NCI-H1092 (cell line): ENCODE measurements around the gene TRAIP.
"Not testable (repeated sequence)": the region's sequence is repeated elsewhere in the genome, so short reads cannot be mapped to it uniquely, and the experiment has no call there.

Experiments
- DNase-seq: peaks from one replicate; lab custom pipeline; 2025; lab: John Stamatoyannopoulos, UW

TRAIP gene, protein sequence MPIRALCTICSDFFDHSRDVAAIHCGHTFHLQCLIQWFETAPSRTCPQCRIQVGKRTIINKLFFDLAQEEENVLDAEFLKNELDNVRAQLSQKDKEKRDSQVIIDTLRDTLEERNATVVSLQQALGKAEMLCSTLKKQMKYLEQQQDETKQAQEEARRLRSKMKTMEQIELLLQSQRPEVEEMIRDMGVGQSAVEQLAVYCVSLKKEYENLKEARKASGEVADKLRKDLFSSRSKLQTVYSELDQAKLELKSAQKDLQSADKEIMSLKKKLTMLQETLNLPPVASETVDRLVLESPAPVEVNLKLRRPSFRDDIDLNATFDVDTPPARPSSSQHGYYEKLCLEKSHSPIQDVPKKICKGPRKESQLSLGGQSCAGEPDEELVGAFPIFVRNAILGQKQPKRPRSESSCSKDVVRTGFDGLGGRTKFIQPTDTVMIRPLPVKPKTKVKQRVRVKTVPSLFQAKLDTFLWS

DNA sequence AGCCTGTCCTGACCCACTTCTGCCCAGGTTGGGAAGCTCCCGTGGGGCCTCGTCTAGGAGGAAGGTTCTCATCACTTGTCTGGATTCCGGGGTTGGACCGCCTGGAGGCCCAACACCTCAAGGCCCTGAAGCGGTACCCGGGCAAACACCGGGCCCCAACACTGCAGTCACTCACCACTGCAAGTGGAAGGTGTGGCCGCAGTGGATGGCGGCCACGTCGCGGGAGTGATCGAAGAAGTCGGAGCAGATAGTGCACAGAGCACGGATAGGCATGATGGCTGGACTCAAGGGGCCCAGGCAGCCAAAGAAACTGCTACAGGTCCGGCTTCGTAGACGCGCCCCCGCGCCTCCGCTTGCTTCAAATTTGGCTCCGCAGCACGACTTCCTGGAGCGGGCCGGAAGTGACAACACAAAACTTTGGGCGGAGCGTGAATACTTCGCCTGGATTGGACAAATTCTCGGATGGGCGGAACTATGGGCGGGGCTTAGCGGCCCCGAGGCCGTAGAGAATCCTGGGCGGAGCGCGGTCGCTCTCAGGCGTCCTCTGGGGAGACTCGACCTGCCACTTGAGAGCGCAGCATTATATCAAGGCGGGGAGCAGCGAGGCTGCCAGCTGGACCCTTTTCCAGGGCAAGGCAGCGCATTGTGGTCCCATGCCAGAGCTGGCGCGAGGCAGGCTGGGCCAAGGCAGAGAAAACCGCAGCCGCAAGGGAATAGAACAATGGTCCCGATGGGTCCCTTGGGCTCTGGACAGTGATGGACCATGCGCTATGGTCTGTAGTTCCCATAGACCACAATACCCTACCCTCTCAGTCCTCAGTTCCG, at the start of gene TRAIP:
Gene TRAIP (minus strand): TSS at position 384 of the 825 bp plus-strand sequence. CDS start 111 bp downstream, at position 273.
- peak; percentile 93 for DNase-seq

DNA sequence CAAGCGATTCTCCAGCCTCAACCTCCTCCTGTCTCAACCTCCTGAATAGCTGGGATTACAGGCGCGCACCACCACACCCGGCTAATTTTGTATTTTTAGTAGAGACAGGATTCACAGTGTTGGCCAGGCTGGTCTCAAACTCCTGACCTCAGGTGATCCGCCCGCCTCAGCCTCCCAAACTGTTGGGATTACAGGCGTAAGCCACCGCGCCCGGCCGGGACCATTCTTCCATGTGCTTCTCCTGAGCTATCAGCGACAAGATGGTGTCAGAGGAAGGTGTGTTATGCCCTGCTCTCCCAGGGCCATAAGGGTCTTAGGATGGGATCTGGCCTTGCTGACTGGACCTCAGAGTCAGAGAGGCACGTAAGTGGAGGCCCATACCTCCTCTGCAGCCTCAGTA, 48.1 kb upstream of the TRAIP start:
- DNase-seq, result not testable (repeated sequence)

DNA sequence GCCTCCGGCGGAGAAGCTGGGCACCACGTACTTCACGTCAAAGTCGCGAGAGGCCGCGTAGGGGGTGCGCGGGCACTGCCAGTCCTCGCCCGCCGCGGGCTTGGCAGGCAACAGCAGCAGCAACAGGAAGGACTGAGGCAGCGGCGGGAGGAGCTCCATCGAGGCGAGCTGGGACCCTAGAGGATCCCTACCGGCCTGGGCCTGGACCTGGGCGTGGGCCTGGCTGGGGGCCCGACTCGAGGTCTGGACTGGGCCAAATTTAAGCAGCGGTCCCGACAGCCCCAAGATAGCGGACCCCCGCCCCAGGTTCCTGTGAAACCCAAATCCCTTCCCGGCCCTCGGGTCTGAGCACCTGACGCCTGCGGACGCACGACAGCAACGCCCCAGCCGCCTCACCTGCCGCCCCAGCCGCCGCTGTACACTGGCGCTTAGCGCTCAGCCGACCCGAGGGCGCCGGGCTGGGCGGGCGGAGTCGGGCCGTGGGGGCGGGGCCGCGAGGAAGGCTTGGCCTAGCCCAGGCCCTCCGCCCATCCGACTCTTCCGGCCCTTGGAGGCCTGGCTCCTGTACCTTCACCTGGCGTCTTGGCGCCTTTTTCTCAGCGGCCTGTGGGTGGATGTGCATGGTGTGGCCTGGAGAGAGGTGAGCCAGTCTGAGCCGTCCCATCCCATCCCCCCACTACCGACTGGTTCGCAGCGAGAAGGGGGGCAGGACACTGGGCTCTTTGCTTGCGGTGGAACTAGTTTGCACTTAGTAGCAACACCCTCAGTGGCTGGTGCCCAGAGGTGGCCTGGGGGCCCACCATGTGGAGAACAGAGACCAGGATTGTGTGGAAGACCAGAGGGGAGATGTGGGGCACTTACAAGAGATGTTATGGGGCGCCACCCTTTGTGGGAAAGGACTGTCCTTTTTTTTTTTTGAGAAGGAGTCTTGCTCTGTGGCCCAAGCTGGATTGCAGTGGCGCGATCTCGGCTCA, 47.4 kb upstream of the TRAIP start, which contains the start of gene MST1R:
Gene MST1R (minus strand): TSS at position 423 of the 974 bp plus-strand sequence. CDS start 264 bp downstream, at position 159.
- no peak for DNase-seq

DNA sequence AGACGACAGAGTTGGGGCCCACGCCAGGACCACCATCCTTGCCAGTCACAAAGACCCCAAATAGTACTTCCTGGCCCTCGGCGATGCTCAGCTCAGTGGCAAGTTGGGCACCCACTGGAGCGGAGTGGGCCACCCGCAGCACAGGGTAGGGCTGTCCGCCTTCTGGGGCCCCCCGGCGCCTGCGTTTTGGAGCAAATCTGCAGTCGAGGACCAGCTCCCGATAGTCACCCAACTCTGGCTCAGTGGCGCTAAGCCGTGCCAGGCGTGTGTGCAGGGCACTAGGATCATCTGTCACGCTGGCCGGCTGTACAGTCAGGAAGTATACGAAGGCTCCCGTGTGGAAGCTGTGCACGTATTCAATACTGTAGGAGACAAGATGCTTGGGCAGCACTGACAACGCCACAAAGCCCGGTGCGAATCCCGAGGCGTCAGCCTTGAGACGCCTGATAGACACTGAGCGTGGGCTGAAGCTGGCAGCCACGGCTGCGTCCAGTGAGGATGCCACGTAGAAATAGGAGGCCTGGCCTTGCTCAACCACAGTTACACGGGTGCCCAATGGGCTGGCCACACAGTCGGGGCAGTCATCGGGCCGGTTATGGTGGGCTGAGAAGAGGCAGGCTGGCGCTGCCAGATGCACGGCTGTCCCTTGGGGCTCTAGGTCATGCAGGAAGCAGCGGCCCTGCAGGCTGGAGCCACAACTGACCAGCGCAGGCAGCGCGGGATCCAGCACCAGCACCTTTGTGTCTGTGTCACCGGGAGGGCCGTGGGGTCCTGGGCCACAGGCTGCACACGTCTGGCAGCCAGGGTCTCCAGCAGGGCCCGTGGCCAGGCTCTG, 46.4 kb upstream of the TRAIP start:
- no peak for DNase-seq

DNA sequence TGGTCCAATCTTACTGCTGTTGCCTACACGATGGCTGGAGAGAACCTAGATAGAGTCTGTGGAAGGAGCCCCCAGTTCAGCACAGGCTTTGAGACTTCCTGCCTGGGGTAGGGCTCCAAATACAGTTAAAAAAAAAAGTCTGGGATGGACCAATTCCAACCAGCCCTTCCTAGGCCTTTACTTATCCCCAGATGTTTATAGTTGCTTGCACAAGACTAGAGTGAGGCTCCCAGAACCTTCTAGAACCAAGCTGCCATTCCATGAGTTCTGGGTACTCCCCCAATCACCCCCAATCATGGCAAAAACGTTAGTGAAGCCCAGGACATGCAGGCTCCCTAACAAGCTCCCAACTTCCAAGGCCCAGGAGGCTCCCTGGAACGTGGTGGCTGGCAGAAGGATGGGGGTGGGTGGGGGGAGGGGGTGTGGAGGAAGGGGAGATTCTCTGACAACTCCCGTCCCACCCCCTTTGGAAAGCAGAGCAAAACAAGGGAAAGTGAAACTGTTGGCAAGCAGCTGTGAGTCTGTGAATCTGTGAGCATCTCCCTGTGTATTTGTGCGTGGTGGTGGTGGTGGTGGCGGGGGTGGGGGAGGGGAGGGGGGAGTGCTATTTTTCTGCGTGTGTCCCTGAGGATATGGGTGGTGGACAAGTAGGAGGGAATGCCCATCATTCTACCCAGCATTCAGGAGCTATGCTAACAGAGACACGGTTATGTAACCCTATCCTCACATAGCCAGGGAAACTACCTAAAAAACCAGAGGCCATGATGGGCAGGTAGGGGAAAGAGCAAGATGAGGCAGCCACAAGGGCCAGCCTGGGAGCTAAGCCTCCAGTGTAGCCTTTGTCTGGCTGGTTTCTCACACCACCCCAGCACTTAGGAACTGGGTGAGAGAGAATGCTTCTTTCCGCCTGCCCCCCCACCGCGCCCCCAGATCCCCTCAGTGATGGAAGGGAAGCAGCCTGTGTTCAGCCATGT, 45.3 kb upstream of the TRAIP start:
- no peak for DNase-seq

DNA sequence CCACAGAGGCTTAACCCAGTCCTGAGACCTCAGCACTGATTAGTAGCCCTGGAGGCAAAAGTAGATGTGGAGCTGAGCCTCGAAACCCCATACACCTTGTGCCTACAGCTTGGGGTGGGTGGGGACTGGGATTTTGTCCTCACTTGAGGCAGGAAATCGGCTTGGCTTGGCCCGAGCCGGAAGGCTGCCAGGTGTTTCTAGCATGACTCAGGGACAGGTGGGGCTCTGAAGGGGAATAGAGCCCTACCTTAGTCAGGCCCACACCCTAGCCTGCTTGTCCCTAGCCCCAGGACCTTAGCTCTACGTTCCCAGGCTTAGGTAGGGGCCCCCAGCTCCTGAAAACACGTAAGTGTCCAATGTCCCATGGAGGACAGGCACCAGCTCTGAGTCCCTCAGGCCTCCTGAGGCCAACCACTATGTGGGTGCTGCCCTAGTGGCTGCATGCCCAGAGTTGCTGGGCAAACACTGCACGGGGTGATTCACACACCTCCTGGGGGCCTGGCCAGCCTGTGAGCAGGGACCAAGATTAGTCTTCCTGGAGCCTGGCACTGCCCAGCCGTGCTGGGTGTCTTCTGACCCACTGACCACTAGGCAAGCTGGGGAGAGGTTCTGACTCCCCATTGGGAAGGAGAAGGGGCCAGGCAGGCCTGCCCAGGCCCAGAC, 44.3 kb upstream of the TRAIP start:
- no peak for DNase-seq

DNA sequence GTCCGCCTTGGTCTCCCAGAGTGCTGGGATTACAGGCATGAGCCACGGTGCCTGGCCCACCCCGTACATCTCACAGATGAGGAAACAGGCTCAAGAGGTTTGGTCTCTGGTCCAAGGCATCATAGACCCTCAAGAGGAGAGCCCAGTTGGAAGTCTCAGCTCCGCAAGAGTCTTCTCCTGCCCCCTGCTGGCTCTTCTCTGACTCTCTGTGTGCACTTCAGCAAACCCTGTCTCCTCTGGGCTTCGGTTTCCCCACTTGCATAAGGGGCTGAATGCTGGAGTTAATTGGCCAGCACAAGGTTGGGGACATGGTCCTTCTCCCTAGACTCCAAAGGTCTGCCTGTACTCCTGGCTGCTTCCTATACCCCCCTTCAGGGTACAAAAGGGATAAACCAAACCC, 43.5 kb upstream of the TRAIP start:
- DNase-seq, result no peak

DNA sequence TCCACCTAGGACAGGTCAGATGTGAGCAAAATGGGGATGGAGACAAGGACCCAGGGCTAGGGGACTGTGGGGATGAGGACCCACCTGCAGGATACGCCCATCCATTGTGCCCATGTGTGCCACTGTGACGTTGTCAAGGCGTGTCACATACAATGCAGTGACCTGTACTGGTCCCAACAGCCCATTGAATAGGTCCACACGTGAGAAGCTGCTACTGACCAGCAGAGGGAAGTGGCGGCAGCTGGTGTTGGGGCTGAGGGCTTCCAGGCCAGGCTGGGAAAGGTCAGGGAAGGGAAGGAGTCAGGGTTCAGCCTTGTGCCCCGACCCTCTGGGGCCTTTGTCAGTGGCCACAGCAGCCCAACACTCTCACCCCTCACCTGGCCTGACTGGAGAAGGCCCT, 42.6 kb upstream of the TRAIP start:
- DNase-seq, result no peak

DNA sequence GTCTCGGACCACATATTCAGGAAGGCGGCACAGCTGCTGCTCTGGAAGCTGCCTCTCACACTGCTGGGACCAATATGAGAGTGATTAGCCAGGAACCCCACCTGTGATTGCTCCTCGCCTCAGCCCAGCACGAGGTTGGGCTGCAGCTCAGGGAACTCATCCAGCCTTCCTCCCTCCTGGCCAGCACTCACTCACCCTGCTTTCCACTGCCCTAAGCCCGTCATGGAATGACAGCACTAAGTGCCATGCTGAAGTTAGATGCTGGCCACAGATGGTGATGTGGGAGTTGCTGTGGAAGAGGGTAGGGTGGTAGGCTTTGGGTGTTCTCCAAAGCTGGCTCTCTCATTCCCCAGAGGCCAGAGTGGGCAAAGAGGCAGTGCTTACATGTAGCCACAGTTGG, 40.0 kb upstream of the TRAIP start:
- DNase-seq, result no peak

DNA sequence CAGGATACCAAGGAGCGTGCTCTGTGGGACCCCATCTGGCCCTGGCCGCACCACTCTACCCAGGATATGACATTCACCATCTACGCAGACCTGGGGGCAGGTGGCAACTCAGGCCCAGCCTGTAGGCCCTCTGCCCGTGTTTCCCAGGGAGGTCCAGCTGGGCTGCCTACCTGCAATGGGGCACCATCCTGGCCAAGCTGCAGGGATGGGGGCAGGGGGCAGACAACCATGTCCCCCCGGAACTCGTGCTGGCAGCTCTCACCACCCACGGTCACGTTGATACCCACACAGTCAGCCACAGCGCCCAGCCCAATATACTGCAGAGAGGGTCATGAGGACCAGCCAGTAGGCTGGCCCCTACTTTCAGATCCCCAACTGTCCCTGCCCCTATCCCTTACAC, 39.4 kb upstream of the TRAIP start:
- no peak for DNase-seq

DNA sequence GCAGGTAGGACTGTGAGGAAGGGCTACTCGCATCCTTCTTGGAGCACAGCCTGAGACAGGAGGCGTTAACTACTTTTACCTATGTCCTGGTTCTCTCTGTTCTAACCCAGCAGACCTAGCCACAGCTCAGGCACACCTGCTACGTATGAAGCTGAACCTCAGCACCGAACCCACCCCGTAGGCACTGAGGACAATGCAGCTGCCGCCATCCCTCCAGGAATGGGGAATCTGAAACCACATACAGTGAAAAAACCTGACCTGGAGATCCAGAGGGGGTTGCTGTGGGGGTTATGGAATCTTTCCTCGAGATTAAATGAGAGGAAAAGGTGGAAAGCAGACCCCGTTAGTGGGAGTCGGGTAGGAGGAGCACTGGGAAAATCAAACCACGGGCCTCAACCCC, 32.9 kb upstream of the TRAIP start:
- DNase-seq, result no peak

DNA sequence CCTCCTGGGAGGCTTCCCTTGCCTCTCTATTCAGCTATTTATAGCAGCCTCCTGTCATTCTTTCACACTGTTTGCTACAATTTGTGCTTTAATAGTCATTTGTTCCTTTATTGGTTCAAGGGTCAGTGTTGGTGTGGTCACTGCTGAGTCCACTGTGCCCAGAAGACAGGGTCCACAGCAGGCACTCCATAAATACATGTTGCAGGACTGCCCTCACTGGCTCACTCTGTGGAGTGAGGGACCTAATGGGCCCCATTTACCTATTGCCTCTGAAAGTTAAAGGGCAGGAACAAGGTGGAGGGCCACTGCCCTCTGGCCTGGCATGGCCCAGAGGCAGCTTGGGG, 30.5 kb upstream of the TRAIP start:
- no peak for DNase-seq

DNA sequence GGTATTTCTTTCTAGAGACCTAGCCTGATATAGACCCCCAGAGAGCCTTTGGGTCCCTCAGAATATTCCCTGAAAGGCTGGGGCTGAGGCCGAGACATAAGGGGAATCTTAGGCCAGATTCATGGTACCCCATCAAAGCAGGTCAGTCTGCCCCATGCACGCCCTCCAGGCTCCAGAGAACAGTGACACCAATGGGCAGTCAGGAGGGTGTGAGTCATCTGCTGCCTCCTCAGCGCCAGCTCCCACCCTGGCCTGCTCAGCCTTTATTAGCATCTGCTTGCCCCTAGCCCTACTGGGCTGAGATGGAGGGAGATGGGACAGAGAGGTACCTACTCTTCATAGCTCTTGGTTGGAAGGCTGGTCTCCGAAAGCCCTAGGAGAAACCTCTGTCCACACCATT, 27.6 kb upstream of the TRAIP start:
- no peak for DNase-seq

DNA sequence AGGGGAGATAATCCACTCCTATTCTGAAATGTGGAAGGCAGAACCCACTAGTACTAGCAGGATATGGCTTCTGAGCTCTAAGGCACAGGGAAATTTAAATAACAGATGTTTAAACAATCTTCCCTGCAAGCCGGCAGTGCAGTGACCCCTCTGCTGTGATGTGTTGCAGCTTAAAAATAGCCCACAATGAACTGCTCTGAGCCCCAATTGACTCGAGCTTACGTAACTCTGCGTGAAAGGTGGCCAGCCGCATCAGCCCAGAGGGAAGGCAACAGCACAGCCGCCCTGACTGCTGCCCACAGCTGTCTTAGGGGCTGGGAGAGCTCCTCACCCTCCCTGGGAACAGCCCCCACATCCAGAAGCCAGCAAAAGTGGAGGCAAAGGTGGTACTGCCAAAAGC, 25.8 kb upstream of the TRAIP start:
- DNase-seq, result no peak

DNA sequence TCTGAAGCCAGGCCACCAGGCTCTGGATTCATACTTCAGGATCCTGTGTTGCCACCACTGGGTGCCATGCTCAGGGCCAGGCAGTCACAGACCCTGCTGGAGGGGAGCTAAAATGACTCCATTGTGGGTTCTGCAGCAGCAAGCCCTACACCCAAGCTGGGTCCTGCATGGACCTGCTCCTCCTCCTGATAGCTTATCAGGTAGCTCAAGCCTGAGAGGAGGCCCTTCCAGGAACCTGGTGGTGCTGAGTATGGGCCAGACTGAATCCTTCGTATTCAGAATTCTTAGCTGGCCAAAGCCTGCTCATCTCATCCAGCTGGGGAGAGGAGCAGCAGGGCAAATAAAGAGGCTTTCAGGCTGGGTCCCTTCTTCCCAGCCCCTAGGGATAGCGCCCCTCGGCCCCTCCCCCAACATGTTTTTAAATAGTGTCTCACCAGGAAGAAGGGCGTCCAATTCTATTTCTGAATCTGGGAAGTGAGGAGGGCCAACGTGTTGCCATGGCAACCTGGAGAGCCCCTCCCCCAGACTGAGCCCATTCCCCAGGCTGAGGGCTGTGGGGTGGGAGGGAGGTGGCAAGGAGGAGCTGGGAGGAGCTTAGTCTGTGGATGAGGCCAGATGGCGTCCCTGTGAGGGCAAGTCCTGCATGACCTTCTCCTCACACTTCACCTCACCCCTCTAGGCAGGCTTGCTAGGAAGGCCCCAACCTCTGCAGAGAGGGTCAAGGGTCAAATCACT, 24.4 kb upstream of the TRAIP start:
- no peak for DNase-seq

DNA sequence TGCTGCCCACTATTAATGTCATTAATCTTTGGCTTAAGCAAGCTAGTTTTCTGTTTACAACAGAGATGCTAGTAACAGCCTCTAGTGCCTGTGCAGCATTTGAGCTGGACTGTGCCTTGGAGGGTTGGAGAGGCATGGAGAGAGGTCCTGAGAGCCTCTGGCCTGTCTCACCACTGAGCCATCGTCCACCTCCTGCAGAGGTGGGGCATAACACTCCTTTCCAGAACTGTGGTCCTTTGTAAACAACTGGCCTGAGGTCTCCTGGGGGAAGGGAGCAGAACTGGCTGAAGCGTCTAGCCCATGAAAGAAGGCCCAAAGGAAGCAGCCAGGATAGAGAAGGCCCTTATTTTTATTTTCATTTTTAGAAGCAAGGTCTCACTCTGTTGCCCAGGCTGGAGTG, 23.4 kb upstream of the TRAIP start:
- no peak for DNase-seq

DNA sequence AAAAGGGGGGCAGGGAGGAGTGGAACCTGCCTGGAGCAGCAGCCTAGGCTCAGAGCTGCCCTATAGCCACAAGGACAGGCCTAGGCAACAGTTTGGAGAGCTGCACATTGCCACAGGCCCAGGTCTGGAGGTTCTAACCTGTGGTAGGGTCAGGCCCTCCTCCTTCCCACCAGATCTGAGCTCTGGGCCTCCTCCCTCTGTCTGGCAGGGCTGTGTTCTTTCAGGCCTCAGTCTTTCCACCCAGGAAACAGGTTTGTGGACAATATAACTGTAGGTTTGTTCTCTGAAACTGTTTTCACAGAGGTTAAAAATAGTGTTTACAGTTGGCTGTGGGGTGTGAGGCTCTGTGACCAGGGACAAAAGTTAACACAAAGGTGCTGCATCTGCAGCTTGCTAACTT, 22.3 kb upstream of the TRAIP start:
- DNase-seq, result no peak

DNA sequence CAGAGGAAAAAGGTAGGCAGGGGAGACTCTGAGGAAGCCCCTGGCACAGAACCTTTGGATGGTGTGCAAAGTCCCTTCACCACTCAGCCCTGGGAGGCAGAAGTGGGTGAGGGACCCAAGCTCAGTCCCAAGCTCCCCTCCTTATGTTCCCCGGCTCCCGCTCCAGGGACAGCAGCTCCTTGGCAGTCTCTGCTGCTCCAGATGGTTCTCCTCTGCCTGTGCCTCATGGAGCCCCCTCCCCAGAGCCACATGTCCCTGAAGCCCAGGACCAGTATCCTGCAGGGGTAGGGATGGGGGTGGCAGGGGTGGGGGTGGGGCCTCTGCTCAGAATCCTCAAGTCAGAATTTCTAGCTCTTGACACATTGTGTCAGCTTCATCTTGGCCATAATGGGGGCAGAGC, 21.4 kb upstream of the TRAIP start:
- no peak for DNase-seq

DNA sequence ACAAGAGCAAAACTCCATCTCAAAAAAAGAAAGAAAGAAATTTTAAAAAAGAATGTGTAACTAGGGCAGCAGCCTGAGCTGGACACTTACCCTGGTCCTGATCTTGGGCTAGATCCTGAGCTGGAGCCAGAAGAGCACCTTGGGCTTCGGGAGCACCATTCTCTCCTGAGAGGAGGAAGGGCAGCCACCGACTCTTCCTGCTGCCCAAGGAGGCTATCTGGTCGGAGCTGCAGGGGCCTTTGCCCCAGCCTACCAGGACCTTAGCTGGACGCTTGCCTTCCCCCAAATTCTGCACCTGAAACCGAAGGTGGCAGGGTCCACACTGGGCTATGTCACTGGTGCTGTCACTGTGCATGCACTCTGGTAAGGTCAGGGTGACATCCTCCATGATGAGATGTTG, 20.2 kb upstream of the TRAIP start:
- no peak for DNase-seq
